Dendritic cell treated with granulocyte-macrophage colony-stimulating factor and Interleukin-4, amounts not matched to agents 40 ng/mL and 50 ng/mL, for 4 days (primary cell): Measurements from ENCODE around the gene RPS2.
A peak's percentile ranks its signal among the peaks of the same experiment; 100 is the strongest.
"Not testable (repeated sequence)": the region's sequence is repeated elsewhere in the genome, so short reads cannot be mapped to it uniquely, and the experiment has no call there.

ENCODE experiments used
- H3K27ac Mint-ChIP-seq: one replicate; pipeline ENCODE4 v1.8.0; 2022; ENCODE audit warnings: mild to moderate bottlenecking, mixed read lengths
- H3K27me3 Mint-ChIP-seq: one replicate; pipeline ENCODE4 v1.8.0; 2022; ENCODE audit warnings: mild to moderate bottlenecking, mixed read lengths
- H3K36me3 Mint-ChIP-seq: one replicate; pipeline ENCODE4 v1.8.0; 2022; ENCODE audit warnings: low read depth, mixed read lengths
- H3K4me1 Mint-ChIP-seq: one replicate; pipeline ENCODE4 v1.8.0; 2022; ENCODE audit warnings: low read depth, mixed read lengths
- H3K4me3 Mint-ChIP-seq: one replicate; pipeline ENCODE4 v1.8.0; 2022; ENCODE audit warnings: mild to moderate bottlenecking, moderate library complexity, mixed read lengths
- H3K9me3 Mint-ChIP-seq: one replicate; pipeline ENCODE4 v1.8.0; 2022; ENCODE audit warnings: mixed read lengths
- intact Hi-C: fragments of 100-400 bp; cut with micrococcal nuclease; formaldehyde crosslinking; loops from one replicate; pipeline ENCODE4 v1.15.0; 2022

The RPS2 gene

DNA sequence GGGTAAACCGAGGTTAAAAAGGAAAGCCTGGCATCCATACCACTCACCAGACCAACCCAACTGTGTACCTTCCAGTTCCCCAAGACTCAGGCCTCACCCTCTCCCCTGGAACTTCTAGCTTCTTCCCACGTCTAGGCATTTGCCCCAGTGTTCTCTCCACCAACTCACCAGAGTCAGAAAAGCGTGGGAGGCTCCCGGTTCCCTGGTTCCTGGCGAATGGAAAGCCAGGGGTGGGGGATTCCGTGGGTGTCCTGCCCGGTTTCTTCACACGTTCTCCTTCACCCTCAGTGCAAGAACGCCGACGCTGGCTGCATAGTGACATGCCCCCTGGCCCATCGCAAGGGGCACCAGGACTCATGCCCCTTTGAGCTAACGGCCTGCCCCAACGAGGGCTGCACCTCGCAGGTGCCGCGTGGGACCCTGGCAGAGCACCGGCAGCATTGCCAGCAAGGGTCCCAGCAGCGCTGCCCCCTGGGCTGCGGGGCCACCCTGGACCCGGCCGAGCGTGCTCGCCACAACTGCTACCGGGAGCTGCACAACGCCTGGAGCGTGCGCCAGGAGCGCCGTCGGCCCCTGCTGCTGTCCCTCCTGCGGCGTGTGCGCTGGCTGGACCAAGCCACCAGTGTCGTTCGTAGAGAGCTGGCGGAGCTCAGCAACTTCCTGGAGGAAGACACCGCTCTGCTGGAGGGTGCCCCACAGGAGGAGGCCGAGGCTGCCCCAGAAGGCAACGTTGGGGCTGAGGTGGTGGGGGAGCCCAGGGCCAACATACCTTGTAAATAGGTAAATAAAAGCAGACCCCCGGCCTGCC lies 3.7 kb upstream of the RPS2 start:
- H3K4me1 Mint-ChIP-seq: peaks cover 46% of the 10 kb centered on the region
- no peak overlapping the region for H3K4me3 Mint-ChIP-seq
- no peaks in the 10 kb centered on the region for H3K9me3 Mint-ChIP-seq
- no peak overlapping the region for H3K27ac Mint-ChIP-seq
- intact Hi-C loops: no loop called here
- peaks cover 34% of the 10 kb centered on the region for H3K36me3 Mint-ChIP-seq
- no peaks in the 10 kb centered on the region for H3K27me3 Mint-ChIP-seq

DNA sequence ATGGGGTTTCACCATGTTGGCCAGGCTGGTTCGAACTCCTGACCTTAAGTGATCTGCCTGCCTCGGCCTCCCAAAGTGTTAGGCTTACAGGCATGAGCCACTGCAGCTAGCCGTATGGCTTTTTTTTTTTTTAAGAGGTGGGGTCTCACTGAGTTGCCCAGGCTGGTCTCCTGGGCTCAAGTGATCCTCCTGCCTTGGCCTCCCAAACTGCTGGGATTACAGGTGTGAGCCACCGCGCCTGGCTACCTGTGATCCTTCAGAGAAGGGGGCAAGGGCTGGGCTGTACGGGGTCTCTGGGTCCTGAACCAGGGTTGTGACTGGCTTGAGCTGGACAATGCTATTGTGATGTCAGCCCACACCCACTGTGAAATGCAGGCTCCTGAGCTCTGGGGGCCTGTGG lies 1.8 kb upstream of the RPS2 start, which contains the start of gene RNF151:
Gene RNF151, plus strand, starts transcription at position 397 of the 400 bp plus-strand sequence. CDS start 26 bp downstream, outside the sequence.
- Mint-ChIP-seq H3K9me3 (no peaks in the 10 kb centered on the region), H3K27ac (peak within 1 kb of the TSS; percentile 97), H3K4me1 (peaks cover 50% of the 10 kb centered on the region), H3K4me3 (peak within 1 kb of the TSS; percentile 88), H3K27me3 (no peaks in the 10 kb centered on the region), H3K36me3 (peaks cover 45% of the 10 kb centered on the region)
- intact Hi-C loops: no loop called here

GRCh38 chr16:1965396-1966001 lies 873 bp upstream of the RPS2 start:
- no peaks in the 10 kb centered on the region for H3K9me3 Mint-ChIP-seq
- intact Hi-C loops: no loop called here
- peaks cover 52% of the 10 kb centered on the region for H3K36me3 Mint-ChIP-seq
- peak overlapping the region; percentile 97 for H3K27ac Mint-ChIP-seq
- H3K4me3 Mint-ChIP-seq: peak overlapping the region; percentile 88
- H3K27me3 Mint-ChIP-seq: no peaks in the 10 kb centered on the region
- peaks cover 49% of the 10 kb centered on the region for H3K4me1 Mint-ChIP-seq

DNA sequence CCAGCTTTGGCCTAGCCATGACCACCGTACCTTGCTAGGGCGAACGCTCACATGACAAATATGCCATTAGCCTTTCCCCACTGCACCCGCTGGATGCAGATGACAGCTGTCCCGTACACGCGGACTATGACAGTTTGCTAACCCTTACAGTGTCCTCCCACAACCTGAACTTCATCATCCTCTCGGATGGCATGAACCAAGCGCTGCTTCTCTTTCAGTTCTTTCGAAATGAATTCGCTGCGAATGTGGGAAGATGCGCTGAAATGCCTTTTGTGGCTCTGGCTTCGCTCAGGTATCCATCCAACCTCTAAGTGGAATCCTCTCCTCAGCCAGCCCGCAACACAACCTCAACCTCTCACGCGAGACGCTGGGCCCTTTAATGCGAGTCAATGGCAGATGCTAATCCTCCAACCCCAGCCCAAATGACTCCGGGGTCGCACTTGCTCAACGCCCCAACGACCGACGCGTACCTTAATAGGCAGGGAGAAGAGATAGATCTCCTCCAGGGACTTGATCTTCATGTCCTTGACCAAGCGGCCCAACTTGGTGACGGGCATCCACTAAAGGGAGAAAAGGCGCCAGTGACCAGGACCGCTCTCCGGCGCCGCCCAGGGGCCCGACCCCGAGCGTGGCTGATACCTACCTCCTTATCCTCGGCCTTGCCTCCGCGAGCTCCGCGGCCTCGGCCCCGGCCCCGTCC lies 670 bp downstream of the RPS2 start:
- H3K27me3 Mint-ChIP-seq: peaks cover 3% of the 10 kb centered on the region
- peak overlapping the region; percentile 88 for H3K4me3 Mint-ChIP-seq
- intact Hi-C loops: no loop called here
- H3K36me3 Mint-ChIP-seq: peaks cover 64% of the 10 kb centered on the region
- peaks cover 57% of the 10 kb centered on the region for H3K4me1 Mint-ChIP-seq
- no peaks in the 10 kb centered on the region for H3K9me3 Mint-ChIP-seq
- H3K27ac Mint-ChIP-seq: peak overlapping the region; percentile 97

DNA sequence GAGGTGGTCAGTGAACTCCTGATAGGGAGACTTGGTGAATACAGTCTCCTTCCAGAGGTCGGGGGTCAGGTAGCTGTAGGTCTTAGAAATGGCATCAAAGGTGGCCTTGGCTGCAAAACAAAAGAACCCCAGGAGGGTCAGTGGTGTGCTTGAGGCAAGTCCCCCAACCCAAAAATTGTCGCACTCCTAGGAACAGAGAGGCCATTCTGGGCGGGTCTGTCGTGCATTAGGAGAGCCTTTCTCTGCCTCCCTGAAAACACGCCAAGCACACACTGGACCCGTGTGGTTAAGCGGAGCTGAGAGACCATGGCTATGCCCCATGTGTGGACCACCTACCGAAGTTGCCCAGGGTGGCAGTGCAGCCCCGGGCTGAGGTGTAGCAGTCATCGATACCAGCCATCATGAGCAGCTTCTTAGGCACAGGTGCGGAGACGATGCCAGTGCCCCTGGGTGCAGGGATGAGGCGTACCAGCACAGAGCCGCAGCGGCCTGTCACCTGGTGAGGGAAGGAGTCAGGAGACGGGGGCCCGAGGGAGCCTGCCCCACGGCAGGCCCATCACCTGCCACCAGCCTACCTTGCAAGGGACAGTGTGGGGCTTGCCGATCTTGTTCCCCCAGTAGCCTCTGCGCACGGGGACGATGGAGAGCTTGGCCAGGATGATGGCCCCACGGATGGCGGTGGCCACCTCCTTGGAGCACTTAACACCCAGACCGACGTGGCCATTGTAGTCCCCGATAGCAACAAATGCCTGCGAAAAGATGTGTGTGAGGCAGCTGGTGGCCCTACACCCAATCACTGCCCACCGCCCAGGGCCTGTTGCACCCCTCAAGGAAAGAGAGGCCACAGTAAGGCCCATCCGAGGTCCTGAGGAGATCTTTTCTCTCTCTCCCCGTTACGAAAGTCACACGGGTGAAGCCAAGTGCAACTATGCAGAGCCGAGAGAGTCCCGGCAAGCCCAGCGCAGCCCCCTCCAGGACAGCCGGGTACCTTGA lies 2.2 kb downstream of the RPS2 start:
- Mint-ChIP-seq H3K36me3 (peaks cover 64% of the 10 kb centered on the region), H3K27me3 (peaks cover 17% of the 10 kb centered on the region), H3K27ac (peak overlapping the region; percentile 97), H3K4me1 (peaks cover 62% of the 10 kb centered on the region), H3K4me3 (peak overlapping the region; percentile 88)
- H3K9me3 Mint-ChIP-seq, intact Hi-C loops: not testable (repeated sequence)

GRCh38 chr16:1961651-1962067 lies 3.0 kb downstream of the RPS2 start:
- Mint-ChIP-seq H3K4me1 (peaks cover 62% of the 10 kb centered on the region), H3K27me3 (peaks cover 23% of the 10 kb centered on the region), H3K4me3 (no peak overlapping the region)

DNA sequence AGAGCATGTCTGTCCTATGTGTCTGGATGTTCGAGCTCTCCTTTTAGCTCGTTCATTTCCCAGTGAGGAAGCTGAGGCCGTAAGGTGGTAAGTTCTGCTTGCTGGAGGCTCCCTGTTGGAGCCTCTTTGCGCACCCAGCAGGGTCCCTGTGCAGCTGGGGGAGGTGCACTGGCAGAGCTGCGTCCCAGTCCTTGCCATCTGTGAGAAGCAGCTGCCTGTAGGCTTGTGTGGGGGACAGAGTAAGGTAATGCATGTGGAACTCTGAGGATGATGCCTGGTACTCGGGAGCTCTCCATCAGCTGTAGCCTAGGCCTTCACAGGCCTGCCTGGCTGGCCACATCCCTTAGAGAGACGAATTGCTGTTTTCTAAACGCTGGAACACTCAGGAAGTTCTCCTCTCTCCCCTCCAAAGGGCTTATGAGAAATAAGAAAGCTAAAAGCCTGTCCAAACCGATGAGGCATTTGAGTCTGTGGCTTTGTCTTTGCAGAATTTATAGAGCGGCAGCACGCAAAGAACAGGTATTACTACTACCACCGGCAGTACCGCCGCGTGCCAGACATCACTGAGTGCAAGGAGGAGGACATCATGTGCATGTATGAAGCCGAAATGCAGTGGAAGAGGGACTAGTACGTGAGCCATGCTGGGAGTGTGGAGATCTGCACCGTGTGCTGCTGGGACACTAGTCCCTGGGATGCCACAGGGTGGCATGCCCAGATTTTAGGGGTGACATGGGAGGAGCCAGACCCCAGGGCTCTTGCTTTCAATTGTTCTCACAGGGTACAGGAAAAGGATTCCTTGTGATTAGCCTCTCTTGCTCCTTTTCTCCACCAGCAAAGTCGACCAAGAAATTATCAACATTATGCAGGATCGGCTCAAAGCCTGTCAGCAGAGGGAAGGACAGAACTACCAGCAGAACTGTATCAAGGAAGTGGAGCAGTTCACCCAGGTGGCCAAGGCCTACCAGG lies 3.7 kb downstream of the RPS2 start:
- H3K27ac Mint-ChIP-seq: peak overlapping the region; percentile 96
- intact Hi-C loops: no loop called here
- peak overlapping the region; percentile 98 for H3K4me3 Mint-ChIP-seq
- peaks cover 64% of the 10 kb centered on the region for H3K36me3 Mint-ChIP-seq
- peaks cover 23% of the 10 kb centered on the region for H3K27me3 Mint-ChIP-seq
- peaks cover 61% of the 10 kb centered on the region for H3K4me1 Mint-ChIP-seq
- H3K9me3 Mint-ChIP-seq: no peaks in the 10 kb centered on the region

More at GRCh38 chr16:1961651-1962067, 3.0 kb downstream of the RPS2 start:
- Mint-ChIP-seq H3K9me3 (no peaks in the 10 kb centered on the region), H3K27ac (no peak overlapping the region), H3K36me3 (peaks cover 64% of the 10 kb centered on the region)
- intact Hi-C loops: no loop called here

DNA sequence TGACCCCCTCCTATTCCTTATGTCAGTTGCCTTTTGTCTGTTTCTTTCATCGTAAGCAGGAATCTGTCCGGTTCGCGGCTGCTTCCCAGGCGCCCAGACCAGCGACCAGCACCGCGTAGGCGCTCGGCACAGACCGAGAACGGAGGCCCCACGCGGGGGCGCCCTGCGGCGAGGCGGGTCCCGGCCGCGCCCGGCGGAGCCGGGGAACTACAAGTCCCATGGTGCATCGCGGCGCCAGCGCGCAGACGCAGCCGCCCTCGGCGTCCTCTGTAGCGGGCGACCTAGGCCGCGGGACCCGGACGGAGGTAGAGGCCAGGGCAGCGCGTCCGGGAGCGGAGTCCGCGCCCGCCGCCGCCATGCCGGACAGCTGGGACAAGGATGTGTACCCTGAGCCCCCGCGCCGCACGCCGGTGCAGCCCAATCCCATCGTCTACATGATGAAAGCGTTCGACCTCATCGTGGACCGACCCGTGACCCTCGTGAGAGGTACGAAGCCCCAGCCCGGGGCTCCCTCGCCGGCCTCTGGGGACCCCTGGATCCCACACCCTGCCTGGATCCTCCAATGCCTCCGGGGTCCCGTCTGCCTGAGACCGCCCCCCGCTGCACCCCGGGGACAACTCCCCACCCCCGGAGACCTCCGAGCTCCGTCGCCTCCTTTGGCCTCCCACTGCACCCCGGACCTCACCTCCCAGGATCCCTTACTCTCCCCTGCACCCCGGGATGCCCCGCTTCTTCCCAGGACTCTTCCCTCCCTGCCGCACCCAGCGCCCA lies 5.2 kb downstream of the RPS2 start, which contains the start of gene NDUFB10:
Gene NDUFB10, plus strand, starts transcription at position 270 of the 771 bp plus-strand sequence. Its CDS starts 87 bp downstream, at position 357.
- H3K36me3 Mint-ChIP-seq: peaks cover 52% of the 10 kb centered on the region
- intact Hi-C loops: no loop called here
- H3K27me3 Mint-ChIP-seq: peaks cover 27% of the 10 kb centered on the region
- peaks cover 54% of the 10 kb centered on the region for H3K4me1 Mint-ChIP-seq
- H3K4me3 Mint-ChIP-seq: peak within 1 kb of the TSS; percentile 98
- no peaks in the 10 kb centered on the region for H3K9me3 Mint-ChIP-seq
- peak within 1 kb of the TSS; percentile 96 for H3K27ac Mint-ChIP-seq

DNA sequence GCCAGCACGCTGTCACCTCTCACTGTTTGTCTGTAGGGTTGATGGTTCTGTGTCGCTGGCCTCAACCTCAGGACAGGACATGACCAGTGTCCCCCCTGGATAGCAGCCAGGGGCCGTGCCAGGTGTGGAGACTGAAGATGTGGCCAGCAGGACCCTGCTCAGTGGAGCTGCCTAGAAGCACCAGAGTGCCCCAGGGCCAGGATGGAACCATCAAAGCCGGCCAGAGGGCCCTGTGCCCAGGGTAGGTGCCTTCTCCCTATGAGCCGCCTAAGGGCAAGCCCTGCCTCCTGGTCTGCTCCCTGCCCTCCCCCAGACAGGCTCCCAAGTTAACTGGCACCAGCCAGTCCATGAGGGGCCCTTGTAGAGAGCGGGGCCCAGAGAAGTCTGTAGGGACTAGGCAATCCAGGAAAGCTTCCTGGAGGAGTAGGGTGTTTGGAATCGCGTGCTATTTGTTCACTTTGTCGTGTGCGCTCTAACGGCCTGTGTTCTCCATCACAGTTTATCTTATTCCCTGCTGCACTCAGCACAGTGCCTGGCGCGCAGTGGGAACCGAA lies 5.8 kb downstream of the RPS2 start:
- Mint-ChIP-seq H3K4me1 (peaks cover 49% of the 10 kb centered on the region), H3K4me3 (peak overlapping the region; percentile 98), H3K27me3 (peaks cover 30% of the 10 kb centered on the region), H3K9me3 (no peaks in the 10 kb centered on the region), H3K27ac (peak overlapping the region; percentile 96), H3K36me3 (peaks cover 45% of the 10 kb centered on the region)
- intact Hi-C loops: no loop called here

- Mint-ChIP-seq H3K4me1 (peaks cover 43% of the 10 kb centered on the region), H3K36me3 (peaks cover 39% of the 10 kb centered on the region), H3K27me3 (peaks cover 31% of the 10 kb centered on the region)
- intact Hi-C loops, H3K4me3 Mint-ChIP-seq, H3K9me3 Mint-ChIP-seq, H3K27ac Mint-ChIP-seq: not testable (repeated sequence)
Measured at GRCh38 chr16:1958143-1958491, 6.5 kb downstream of the RPS2 start.

DNA sequence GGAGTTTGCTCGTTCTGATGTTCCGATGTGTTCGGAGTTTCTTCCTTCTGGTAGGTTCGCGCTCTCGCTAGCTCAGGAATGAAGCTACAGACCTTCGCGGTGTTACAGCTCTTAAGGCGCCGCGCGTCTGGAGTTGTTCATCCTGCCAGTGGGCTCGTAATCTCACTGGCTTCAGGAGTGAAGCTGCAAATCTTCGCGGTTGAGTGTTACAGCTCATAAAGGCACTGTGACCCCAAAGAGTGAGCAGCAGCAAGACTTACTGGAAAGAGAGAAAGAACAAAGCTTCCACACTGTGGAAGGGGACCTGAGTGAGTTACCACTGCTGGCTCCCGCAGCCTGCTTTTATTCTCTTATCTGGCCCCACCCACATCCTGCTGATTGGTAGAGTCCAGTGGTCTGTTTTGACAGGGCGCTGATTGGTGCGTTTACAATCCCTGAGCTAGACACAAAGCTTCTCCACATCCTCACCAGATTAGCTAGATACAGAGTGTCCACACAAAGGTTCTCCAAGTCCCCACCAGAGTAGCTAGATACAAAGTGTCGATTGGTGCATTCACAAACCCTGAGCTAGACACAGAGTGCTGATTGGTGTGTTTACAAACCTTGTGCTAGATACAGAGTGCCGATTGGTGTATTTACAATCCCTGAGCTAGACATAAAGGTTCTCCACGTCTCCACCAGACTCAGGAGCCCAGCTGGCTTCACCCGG lies 7.0 kb downstream of the RPS2 start:
- H3K27ac Mint-ChIP-seq, H3K9me3 Mint-ChIP-seq, H3K4me3 Mint-ChIP-seq, intact Hi-C loops: not testable (repeated sequence)
- Mint-ChIP-seq H3K4me1 (peaks cover 37% of the 10 kb centered on the region), H3K27me3 (peaks cover 34% of the 10 kb centered on the region), H3K36me3 (peaks cover 33% of the 10 kb centered on the region)
